SU-DHL-6 (cell line): ENCODE data around the gene DUSP6.

ENCODE experiments used
- H2AFZ ChIP-seq: fragments of 200-600 bp; sonication (generic); 2 replicates; pipeline ENCODE4 v1.6.1; 2014; ENCODE audit warnings: low read depth, mild to moderate bottlenecking, moderate library complexity, mixed read lengths, antibody characterized with exemption, low read length; ENCODE audit not compliant: severe bottlenecking
- H3F3A ChIP-seq: fragments of 200-600 bp; shearing (Covaris generic); 2 replicates; pipeline ENCODE4 v1.6.0; 2016; ENCODE audit warnings: antibody characterized with exemption, mild to moderate bottlenecking; ENCODE audit not compliant: insufficient read depth
- H3K27ac ChIP-seq: fragments of 200-600 bp; sonication (generic); 2 replicates; pipeline ENCODE4 v1.5.1; 2016; ENCODE audit warnings: low read depth, mild to moderate bottlenecking, low read length, moderate library complexity, mixed read lengths
- H3K27me3 ChIP-seq: fragments of 200-600 bp; sonication (generic), shearing (Covaris generic); 2 replicates; pipeline ENCODE4 v1.6.0; 2014; ENCODE audit warnings: mild to moderate bottlenecking, low read length
- H3K36me3 ChIP-seq: fragments of 200-600 bp; sonication (generic); 2 replicates; pipeline ENCODE4 v1.6.1; 2014; ENCODE audit warnings: mild to moderate bottlenecking, low read length, mixed read lengths
- H3K4me2 ChIP-seq: fragments of 300-600, 200-600 bp; shearing (Covaris generic), sonication (generic); 2 replicates; pipeline ENCODE4 v1.6.0; 2014; ENCODE audit warnings: low read length, low read depth, mild to moderate bottlenecking; ENCODE audit not compliant: poor library complexity, severe bottlenecking
- H3K4me3 ChIP-seq: fragments of 200-600 bp; sonication (generic); 2 replicates; pipeline ENCODE4 v1.5.1; 2014; ENCODE audit warnings: antibody characterized with exemption, low read length, mild to moderate bottlenecking, mixed read lengths; ENCODE audit not compliant: insufficient read depth, poor library complexity, severe bottlenecking
- H3K79me2 ChIP-seq: fragments of 200-600 bp; sonication (generic); 2 replicates; pipeline ENCODE4 v1.6.1; 2014; ENCODE audit warnings: mild to moderate bottlenecking, low read length, moderate library complexity; ENCODE audit not compliant: insufficient read depth
- H3K9ac ChIP-seq: fragments of 200-600 bp; sonication (generic); 2 replicates; pipeline ENCODE4 v1.7.0; 2014; ENCODE audit warnings: mild to moderate bottlenecking, low read length
- H3K9me2 ChIP-seq: fragments of 200-600 bp; sonication (generic); replicated peaks from 2 replicates; pipeline ENCODE4 v1.6.1; 2014; ENCODE audit warnings: low read length; ENCODE audit not compliant: insufficient read depth
- H3K9me3 ChIP-seq: fragments of 200-600 bp; sonication (generic); 2 replicates; pipeline ENCODE4 v1.6.1; 2014; ENCODE audit warnings: low read length, mixed read lengths; ENCODE audit not compliant: insufficient read depth
- H4K20me1 ChIP-seq: fragments of 200-600 bp; sonication (generic); 2 replicates; pipeline ENCODE4 v1.6.1; 2014; ENCODE audit warnings: low read depth, mild to moderate bottlenecking, antibody characterized with exemption, low read length, moderate library complexity, mixed read lengths
- CTCF ChIP-seq: fragments of 200-600 bp; sonication (generic); IDR thresholded peaks from one replicate; pipeline ENCODE4 v1.5.1; 2017; ENCODE audit warnings: antibody characterized with exemption, mild to moderate bottlenecking, low read length, moderate library complexity; ENCODE audit not compliant: insufficient read depth, poor library complexity, severe bottlenecking
- EZH2phosphoT487 ChIP-seq: fragments of 200-600 bp; sonication (generic), shearing (Covaris generic); conservative IDR thresholded peaks from 2 replicates; pipeline ENCODE4 v1.6.1; 2018; ENCODE audit warnings: mild to moderate bottlenecking, antibody characterized with exemption, low read length, moderate library complexity, mixed read lengths

The DUSP6 gene

GRCh38 chr12:89324437-89324836 is 27.9 kb downstream of the DUSP6 start:
- H3K4me2 ChIP-seq, result no peak overlapping the region
- H2AFZ ChIP-seq, result no peak overlapping the region
- H3K27ac ChIP-seq, result no peak overlapping the region
- no peak overlapping the region for H3K9ac ChIP-seq
- no peak overlapping the region for H3K4me3 ChIP-seq
- TF ChIP-seq EZH2phosphoT487 (no peak), CTCF (no peak)
- no peaks in the 10 kb centered on the region for H3F3A ChIP-seq
- no peaks in the 10 kb centered on the region for H3K27me3 ChIP-seq
- H3K9me2 ChIP-seq, result no peaks in the 10 kb centered on the region
- no peaks in the 10 kb centered on the region for H3K9me3 ChIP-seq
- H3K79me2 ChIP-seq, result no peaks in the 10 kb centered on the region
- no peaks in the 10 kb centered on the region for H3K36me3 ChIP-seq
- H4K20me1 ChIP-seq, result no peaks in the 10 kb centered on the region

GRCh38 chr12:89323568-89324218 is 28.6 kb downstream of the DUSP6 start:
- no peak for TF ChIP-seq CTCF
- TF ChIP-seq EZH2phosphoT487, result no peak
- H2AFZ ChIP-seq, result no peak overlapping the region
- no peaks in the 10 kb centered on the region for H3K9me3 ChIP-seq
- no peaks in the 10 kb centered on the region for H3K79me2 ChIP-seq
- H3K27me3 ChIP-seq, result no peaks in the 10 kb centered on the region
- H3K36me3 ChIP-seq, result no peaks in the 10 kb centered on the region
- H3K27ac ChIP-seq, result no peak overlapping the region
- H3F3A ChIP-seq, result no peaks in the 10 kb centered on the region
- H4K20me1 ChIP-seq, result no peaks in the 10 kb centered on the region
- no peaks in the 10 kb centered on the region for H3K9me2 ChIP-seq
- no peak overlapping the region for H3K9ac ChIP-seq
- H3K4me2 ChIP-seq, result no peak overlapping the region
- no peak overlapping the region for H3K4me3 ChIP-seq

GRCh38 chr12:89320735-89321134 is 31.6 kb downstream of the DUSP6 start:
- no peak overlapping the region for H3K9ac ChIP-seq
- H3K9me2 ChIP-seq, result no peaks in the 10 kb centered on the region
- H3K79me2 ChIP-seq, result no peaks in the 10 kb centered on the region
- H3K27ac ChIP-seq, result no peak overlapping the region
- H3K4me3 ChIP-seq, result no peak overlapping the region
- H2AFZ ChIP-seq, result no peak overlapping the region
- no peaks in the 10 kb centered on the region for H3K27me3 ChIP-seq
- no peak for TF ChIP-seq EZH2phosphoT487
- H3F3A ChIP-seq, result no peaks in the 10 kb centered on the region
- no peaks in the 10 kb centered on the region for H3K36me3 ChIP-seq
- H3K9me3 ChIP-seq, result no peaks in the 10 kb centered on the region
- no peak overlapping the region for H3K4me2 ChIP-seq
- H4K20me1 ChIP-seq, result no peaks in the 10 kb centered on the region

- no peak overlapping the region for H3K27ac ChIP-seq
- H3K4me3 ChIP-seq, result no peak overlapping the region
- no peaks in the 10 kb centered on the region for H3K9me3 ChIP-seq
- H3K4me2 ChIP-seq, result no peak overlapping the region
- H3K27me3 ChIP-seq, result no peaks in the 10 kb centered on the region
- no peaks in the 10 kb centered on the region for H4K20me1 ChIP-seq
- TF ChIP-seq CTCF, result no peak
- TF ChIP-seq EZH2phosphoT487, result no peak
- no peak overlapping the region for H2AFZ ChIP-seq
- H3K9me2 ChIP-seq, result no peaks in the 10 kb centered on the region
- no peak overlapping the region for H3K9ac ChIP-seq
- no peaks in the 10 kb centered on the region for H3K79me2 ChIP-seq
- no peaks in the 10 kb centered on the region for H3K36me3 ChIP-seq
- H3F3A ChIP-seq, result no peaks in the 10 kb centered on the region
Observed at GRCh38 chr12:89319606-89320005, 32.7 kb downstream of the DUSP6 start.
